Progenitor cell of endocrine pancreas (in vitro differentiated cells): ENCODE measurements around the gene APOLD1. TPM values are rescaled to one million over a fixed set of nuclear protein-coding genes. Genes with fewer than 3 reads are reported as not detected.
A peak's percentile ranks its signal among the peaks of the same experiment; 100 is the strongest.

Source experiments
- DNase-seq: peaks from one replicate; pipeline ENCODE4 v3.0.0; 2021; ENCODE audit warnings: low spot score; ENCODE audit not compliant: unreplicated experiment
- H3K27ac Mint-ChIP-seq: 2 replicates; pipeline ENCODE4 v1.8.0; 2021; ENCODE audit warnings: mild to moderate bottlenecking, moderate library complexity, mixed read lengths
- H3K27me3 Mint-ChIP-seq: 2 replicates; pipeline ENCODE4 v1.8.0; 2021; ENCODE audit warnings: mixed read lengths
- H3K36me3 Mint-ChIP-seq: 2 replicates; pipeline ENCODE4 v1.8.0; 2022; ENCODE audit warnings: mixed read lengths; ENCODE audit not compliant: insufficient read depth
- H3K4me1 Mint-ChIP-seq: 2 replicates; pipeline ENCODE4 v1.8.0; 2021; ENCODE audit warnings: low read depth, mixed read lengths
- H3K4me3 Mint-ChIP-seq: 2 replicates; pipeline ENCODE4 v1.8.0; 2021; ENCODE audit warnings: low read depth, mild to moderate bottlenecking, moderate library complexity, mixed read lengths
- H3K9me3 Mint-ChIP-seq: 2 replicates; pipeline ENCODE4 v1.8.0; 2021; ENCODE audit warnings: low read depth, mixed read lengths
- CTCF ChIP-seq: fragments of 200-600 bp; sonication (generic); IDR thresholded peaks from one replicate; pipeline ENCODE4 v1.5.0; 2021; ENCODE audit warnings: antibody characterized with exemption, mild to moderate bottlenecking; ENCODE audit not compliant: unreplicated experiment
- total RNA-seq: library from RNA; stranded (reverse); gene quantifications from 2 replicates; pipeline ENCODE4 v1.2.1, GENCODE V29; 2021

APOLD1 gene
- total RNA-seq, 1 donor from 2014 or later = 5.4 TPM

- no peak overlapping the region for H3K27ac Mint-ChIP-seq
- H3K4me3 Mint-ChIP-seq = no peak overlapping the region
- H3K4me1 Mint-ChIP-seq = peaks cover 19% of the 10 kb centered on the region
- H3K27me3 Mint-ChIP-seq = peaks cover 5% of the 10 kb centered on the region
- no peak for TF ChIP-seq CTCF
- H3K36me3 Mint-ChIP-seq = no peaks in the 10 kb centered on the region
- DNase-seq = no peak
- no peaks in the 10 kb centered on the region for H3K9me3 Mint-ChIP-seq
Observed at GRCh38 chr12:12807970-12808702, 22.7 kb downstream of the APOLD1 start.

GRCh38 chr12:12810553-12811021 lies 25.1 kb downstream of the APOLD1 start:
- Mint-ChIP-seq H3K4me1 (peaks cover 32% of the 10 kb centered on the region), H3K4me3 (no peak overlapping the region), H3K27ac (peak overlapping the region; percentile 73), H3K27me3 (peaks cover 5% of the 10 kb centered on the region), H3K36me3 (peaks cover 8% of the 10 kb centered on the region), H3K9me3 (no peaks in the 10 kb centered on the region)
- DNase-seq = no peak
- no peak for TF ChIP-seq CTCF

- peaks cover 36% of the 10 kb centered on the region for H3K4me1 Mint-ChIP-seq
- no peak overlapping the region for H3K4me3 Mint-ChIP-seq
- TF ChIP-seq CTCF = no peak
- H3K9me3 Mint-ChIP-seq = no peaks in the 10 kb centered on the region
- no peaks in the 10 kb centered on the region for H3K27me3 Mint-ChIP-seq
- no peak for DNase-seq
- H3K36me3 Mint-ChIP-seq = peaks cover 12% of the 10 kb centered on the region
- H3K27ac Mint-ChIP-seq = no peak overlapping the region
Observed at GRCh38 chr12:12811343-12811742, 25.9 kb downstream of the APOLD1 start.

- Mint-ChIP-seq H3K4me1 (peaks cover 36% of the 10 kb centered on the region), H3K27ac (no peak overlapping the region), H3K4me3 (no peak overlapping the region), H3K36me3 (peaks cover 14% of the 10 kb centered on the region), H3K27me3 (no peaks in the 10 kb centered on the region), H3K9me3 (no peaks in the 10 kb centered on the region)
- no peak for DNase-seq
- no peak for TF ChIP-seq CTCF
Observed at GRCh38 chr12:12812174-12812573, 26.7 kb downstream of the APOLD1 start.

GRCh38 chr12:12812618-12813119 lies 27.2 kb downstream of the APOLD1 start:
- Mint-ChIP-seq H3K36me3 (peaks cover 14% of the 10 kb centered on the region), H3K27me3 (no peaks in the 10 kb centered on the region), H3K27ac (no peak overlapping the region), H3K9me3 (no peaks in the 10 kb centered on the region), H3K4me1 (peaks cover 36% of the 10 kb centered on the region), H3K4me3 (peak overlapping the region; percentile 91)
- no peak for DNase-seq
- TF ChIP-seq CTCF = no peak
